Prostate gland (tissue), 2 donors: Measurements from ENCODE around the gene ZFP36L1.

Experiments used
- POLR2A ChIP-seq: fragments of 450-650 bp; IDR thresholded peaks from one replicate; pipeline ENCODE4 v1.6.1; 2016; ENCODE audit warnings: antibody characterized with exemption, mild to moderate bottlenecking
- POLR2AphosphoS5 ChIP-seq: sonication (generic); formaldehyde crosslinking; IDR thresholded peaks from one replicate; pipeline ENCODE4 v1.6.1; 2017; ENCODE audit warnings: antibody characterized with exemption
- TF ChIP-seq, protein P1 (sequence below), 4 experiments: fragments of 200-600 bp in 2 of 4; fragments of 450-650 bp in 2 of 4; sonication (generic) in 2 of 4; IDR thresholded peaks; 1 replicate in 3 of 4; 2 replicates in 1 of 4; pipeline ENCODE4 v1.5.1; 2016 to 2019; ENCODE audit warnings: antibody characterized with exemption in 4 of 4, mild to moderate bottlenecking in 2 of 4, moderate library complexity in 2 of 4

- TF ChIP-seq, protein P1, sequence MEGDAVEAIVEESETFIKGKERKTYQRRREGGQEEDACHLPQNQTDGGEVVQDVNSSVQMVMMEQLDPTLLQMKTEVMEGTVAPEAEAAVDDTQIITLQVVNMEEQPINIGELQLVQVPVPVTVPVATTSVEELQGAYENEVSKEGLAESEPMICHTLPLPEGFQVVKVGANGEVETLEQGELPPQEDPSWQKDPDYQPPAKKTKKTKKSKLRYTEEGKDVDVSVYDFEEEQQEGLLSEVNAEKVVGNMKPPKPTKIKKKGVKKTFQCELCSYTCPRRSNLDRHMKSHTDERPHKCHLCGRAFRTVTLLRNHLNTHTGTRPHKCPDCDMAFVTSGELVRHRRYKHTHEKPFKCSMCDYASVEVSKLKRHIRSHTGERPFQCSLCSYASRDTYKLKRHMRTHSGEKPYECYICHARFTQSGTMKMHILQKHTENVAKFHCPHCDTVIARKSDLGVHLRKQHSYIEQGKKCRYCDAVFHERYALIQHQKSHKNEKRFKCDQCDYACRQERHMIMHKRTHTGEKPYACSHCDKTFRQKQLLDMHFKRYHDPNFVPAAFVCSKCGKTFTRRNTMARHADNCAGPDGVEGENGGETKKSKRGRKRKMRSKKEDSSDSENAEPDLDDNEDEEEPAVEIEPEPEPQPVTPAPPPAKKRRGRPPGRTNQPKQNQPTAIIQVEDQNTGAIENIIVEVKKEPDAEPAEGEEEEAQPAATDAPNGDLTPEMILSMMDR (IDR thresholded peaks at IDR 0.05), result no peak
- TF ChIP-seq POLR2A, result no peak
- no peak for TF ChIP-seq POLR2AphosphoS5
Observed at GRCh38 chr14:68739701-68740100, 53.2 kb downstream of the ZFP36L1 start.
